ENCODE measurements around the gene MLH3. TPM values are rescaled to one million over a fixed set of nuclear protein-coding genes. Genes with fewer than 3 reads are reported as not detected.

Gene MLH3
- total and polyA plus RNA-seq, 2 donors (not counting 1 experiment from before 2014, with no cell fraction given), result 12.2 to 53.8 TPM

DNA sequence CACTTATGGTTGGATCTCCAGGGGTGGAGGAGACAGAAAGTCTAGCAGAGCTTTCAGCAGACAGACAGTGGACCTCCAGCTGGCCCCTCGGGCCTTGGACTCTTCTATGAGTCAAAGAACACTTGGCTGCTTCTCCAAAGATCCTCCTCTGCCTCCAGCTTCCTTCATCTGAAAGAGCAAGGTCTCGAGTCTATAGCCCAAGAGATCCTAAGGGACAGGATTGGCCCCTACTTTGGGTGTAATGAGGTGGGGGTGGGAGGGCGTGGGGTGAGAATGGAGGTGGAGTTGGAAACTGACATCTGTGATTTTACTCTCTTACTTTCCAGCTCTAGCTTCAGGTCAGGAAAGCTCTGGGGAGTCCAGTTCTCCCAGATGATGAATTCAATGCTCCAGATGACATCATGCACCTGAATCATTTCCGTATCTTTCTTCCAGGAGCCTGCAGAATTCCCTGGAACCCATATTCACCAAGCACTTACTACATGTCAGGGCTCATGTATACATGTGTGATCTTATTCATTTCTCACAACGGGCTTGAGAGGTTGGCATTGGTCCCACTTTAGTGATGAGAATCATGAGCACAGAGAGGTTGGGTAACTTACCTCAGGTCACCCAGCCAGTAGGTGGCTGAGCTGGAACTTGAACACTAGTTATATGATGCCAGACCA, 85.6 kb downstream of the MLH3 start:
- Histone ChIP-seq H3K27ac (ENCODE audit: insufficient read depth, low read length) (no peak overlapping the region), H3K4me3 (replicated peaks in 1 of 4; ENCODE audit: control extremely low read depth in 1 of 4, insufficient read depth in 1 of 4, low read depth in 3 of 4, low read length in 4 of 4) (no peak overlapping the region), H3K9ac (ENCODE audit: insufficient read depth, low read length) (no peak overlapping the region), H3K79me2 (ENCODE audit: control insufficient read depth, insufficient read depth, low read length) (no peaks in the 10 kb centered on the region), H2AFZ (ENCODE audit: low read length) (no peak overlapping the region), H3K9me3 (ENCODE audit: control insufficient read depth, insufficient read depth, low read depth, low read length) (no peaks in the 10 kb centered on the region), H3K4me2 (ENCODE audit: extremely low read depth, insufficient read depth, low read length) (no peak overlapping the region), H4K20me1 (ENCODE audit: control insufficient read depth, extremely low read depth, insufficient read depth, low read length) (no peaks in the 10 kb centered on the region), H3K4me1 (ENCODE audit: control insufficient read depth, extremely low read depth, insufficient read depth, low read length) (no peaks in the 10 kb centered on the region), H3K27me3 (ENCODE audit: control insufficient read depth, insufficient read depth, low read length) (peaks cover 5% of the 10 kb centered on the region), H3K36me3 (ENCODE audit: control insufficient read depth, insufficient read depth, low read length) (no peaks in the 10 kb centered on the region)
- peak in 1 of 2 donors; percentile 66 for DNase-seq (ENCODE audit: low read depth in 2 of 2)
- TF ChIP-seq, protein P1, sequence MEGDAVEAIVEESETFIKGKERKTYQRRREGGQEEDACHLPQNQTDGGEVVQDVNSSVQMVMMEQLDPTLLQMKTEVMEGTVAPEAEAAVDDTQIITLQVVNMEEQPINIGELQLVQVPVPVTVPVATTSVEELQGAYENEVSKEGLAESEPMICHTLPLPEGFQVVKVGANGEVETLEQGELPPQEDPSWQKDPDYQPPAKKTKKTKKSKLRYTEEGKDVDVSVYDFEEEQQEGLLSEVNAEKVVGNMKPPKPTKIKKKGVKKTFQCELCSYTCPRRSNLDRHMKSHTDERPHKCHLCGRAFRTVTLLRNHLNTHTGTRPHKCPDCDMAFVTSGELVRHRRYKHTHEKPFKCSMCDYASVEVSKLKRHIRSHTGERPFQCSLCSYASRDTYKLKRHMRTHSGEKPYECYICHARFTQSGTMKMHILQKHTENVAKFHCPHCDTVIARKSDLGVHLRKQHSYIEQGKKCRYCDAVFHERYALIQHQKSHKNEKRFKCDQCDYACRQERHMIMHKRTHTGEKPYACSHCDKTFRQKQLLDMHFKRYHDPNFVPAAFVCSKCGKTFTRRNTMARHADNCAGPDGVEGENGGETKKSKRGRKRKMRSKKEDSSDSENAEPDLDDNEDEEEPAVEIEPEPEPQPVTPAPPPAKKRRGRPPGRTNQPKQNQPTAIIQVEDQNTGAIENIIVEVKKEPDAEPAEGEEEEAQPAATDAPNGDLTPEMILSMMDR (conservative IDR thresholded peaks at IDR 0.05 in 1 of 2, IDR thresholded peaks at IDR 0.05 in 1 of 2; ENCODE audit: low read depth in 1 of 2, low read length in 2 of 2), result no peak
- TF ChIP-seq EZH2 (IDR thresholded peaks at IDR 0.05; ENCODE audit: low read length, missing control alignments), result no peak

DNA sequence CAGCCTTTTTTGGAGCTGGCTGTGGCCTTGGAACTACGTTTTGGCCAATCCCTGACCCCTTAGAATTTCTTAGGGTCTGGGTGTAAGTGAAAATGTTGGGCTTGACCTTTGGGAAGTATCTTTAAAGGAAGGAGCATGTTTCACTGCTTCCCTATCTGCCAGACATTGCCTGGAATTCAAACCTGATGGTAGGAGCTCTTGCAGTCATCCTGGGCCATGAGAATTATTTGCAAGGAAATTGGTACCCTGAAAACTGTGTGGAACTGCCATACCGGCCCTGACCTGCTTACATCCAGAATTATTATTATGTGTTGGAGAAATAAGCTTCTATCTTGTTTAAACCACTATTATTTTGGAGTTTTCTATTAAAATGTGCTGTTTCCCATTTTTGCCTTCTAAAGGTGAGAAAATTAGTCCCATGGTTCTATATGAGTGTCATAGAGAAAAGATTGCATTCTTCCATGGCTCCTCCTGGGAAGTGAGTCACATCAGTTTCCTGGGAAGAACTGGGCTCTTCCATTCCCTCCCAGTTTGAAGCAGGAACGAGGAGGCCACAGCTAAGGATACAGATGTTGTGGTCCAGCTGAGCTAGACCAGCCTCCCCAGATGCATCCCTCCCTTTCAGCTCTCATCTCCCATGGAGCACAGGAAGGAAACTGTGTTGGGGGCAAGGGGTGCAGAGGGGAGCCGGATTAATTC, 86.3 kb downstream of the MLH3 start:
- H3K27ac ChIP-seq (ENCODE audit: insufficient read depth, low read length), result no peak overlapping the region

More for the DNA sequence above, 86.3 kb downstream of the MLH3 start:
- H2AFZ ChIP-seq (ENCODE audit: low read length), result no peak overlapping the region
- DNase-seq (ENCODE audit: low read depth in 2 of 2), result peak; percentile 11 to 42
- no peak overlapping the region for H3K4me2 ChIP-seq (ENCODE audit: extremely low read depth, insufficient read depth, low read length)
- no peaks in the 10 kb centered on the region for H4K20me1 ChIP-seq (ENCODE audit: control insufficient read depth, extremely low read depth, insufficient read depth, low read length)
- peaks cover 5% of the 10 kb centered on the region for H3K27me3 ChIP-seq (ENCODE audit: control insufficient read depth, insufficient read depth, low read length)
- H3K9ac ChIP-seq (ENCODE audit: insufficient read depth, low read length), result no peak overlapping the region
- no peaks in the 10 kb centered on the region for H3K36me3 ChIP-seq (ENCODE audit: control insufficient read depth, insufficient read depth, low read length)
- TF ChIP-seq EZH2 (IDR thresholded peaks at IDR 0.05; ENCODE audit: low read length, missing control alignments), result no peak
- TF ChIP-seq, protein P1 (conservative IDR thresholded peaks at IDR 0.05 in 1 of 2, IDR thresholded peaks at IDR 0.05 in 1 of 2; ENCODE audit: low read depth in 1 of 2, low read length in 2 of 2), result no peak
- H3K79me2 ChIP-seq (ENCODE audit: control insufficient read depth, insufficient read depth, low read length), result no peaks in the 10 kb centered on the region
- H3K9me3 ChIP-seq (ENCODE audit: control insufficient read depth, insufficient read depth, low read depth, low read length), result no peaks in the 10 kb centered on the region
- no peak overlapping the region for H3K4me3 ChIP-seq (replicated peaks in 1 of 4; ENCODE audit: control extremely low read depth in 1 of 4, insufficient read depth in 1 of 4, low read depth in 3 of 4, low read length in 4 of 4)
- H3K4me1 ChIP-seq (ENCODE audit: control insufficient read depth, extremely low read depth, insufficient read depth, low read length), result no peaks in the 10 kb centered on the region

Other genes with a start within 250 kb of the MLH3 start
- gene PROX2, start 175.3 kb downstream of the MLH3 start, total RNA-seq, result not detected in 2 replicates
- gene PROX2, start 175.3 kb downstream of the MLH3 start, polyA plus RNA-seq, result 0.01 TPM in 1 of 2 replicates, not detected in the other
- gene DLST, start 169.6 kb downstream of the MLH3 start, total RNA-seq, result 47.0 and 95.3 TPM in 2 replicates
- 214 and 236 TPM in 2 replicates for gene DLST, start 169.6 kb downstream of the MLH3 start, polyA plus RNA-seq
- 0.26 and 1.2 TPM in 2 replicates for gene RPS6KL1, start 128.2 kb downstream of the MLH3 start, total RNA-seq
- 0.52 and 1.4 TPM in 2 replicates for gene RPS6KL1, start 128.2 kb downstream of the MLH3 start, polyA plus RNA-seq
- gene PGF, start 95.9 kb downstream of the MLH3 start, total RNA-seq, result 4.6 and 7.6 TPM in 2 replicates
- 0.84 and 1.1 TPM in 2 replicates for gene PGF, start 95.9 kb downstream of the MLH3 start, polyA plus RNA-seq
- gene EIF2B2, start 48.5 kb downstream of the MLH3 start, total RNA-seq, result 30.2 and 34.2 TPM in 2 replicates
- 83.6 and 120 TPM in 2 replicates for gene EIF2B2, start 48.5 kb downstream of the MLH3 start, polyA plus RNA-seq
- gene ACYP1, start 12.6 kb upstream of the MLH3 start, total RNA-seq, result 7.4 and 14.5 TPM in 2 replicates
- 13.7 and 18.7 TPM in 2 replicates for gene ACYP1, start 12.6 kb upstream of the MLH3 start, polyA plus RNA-seq
- 1.5 and 1.8 TPM in 2 replicates for gene ZC2HC1C, start 18.2 kb upstream of the MLH3 start, total RNA-seq
- gene ZC2HC1C, start 18.2 kb upstream of the MLH3 start, polyA plus RNA-seq, result 0.88 and 0.90 TPM in 2 replicates
- gene NEK9, start 75.6 kb upstream of the MLH3 start, total RNA-seq, result 81.3 and 91.7 TPM in 2 replicates
- gene NEK9, start 75.6 kb upstream of the MLH3 start, polyA plus RNA-seq, result 50.5 and 63.4 TPM in 2 replicates
- 173 and 223 TPM in 2 replicates for gene TMED10, start 125.1 kb upstream of the MLH3 start, total RNA-seq
- 285 and 333 TPM in 2 replicates for gene TMED10, start 125.1 kb upstream of the MLH3 start, polyA plus RNA-seq
- gene FOS, start 227.4 kb upstream of the MLH3 start, total RNA-seq, result 71.4 and 178 TPM in 2 replicates
- 24.6 and 347 TPM in 2 replicates for gene FOS, start 227.4 kb upstream of the MLH3 start, polyA plus RNA-seq

Measured in fibroblast of lung (primary cell).